K562 (cell line): ENCODE measurements around the gene PLAAT3. TPM values are rescaled to one million over a fixed set of nuclear protein-coding genes. Genes with fewer than 3 reads are reported as not detected.

Experiments
- CREB1 ChIP-seq, 2 experiments: sonication (generic) in 1 of 2; formaldehyde crosslinking in 1 of 2; IDR thresholded peaks; 2 replicates each; pipeline versions ENCODE4 v1.6.1 to v1.8.0; 2012 to 2022; ENCODE audit warnings: inconsistent platforms in 1 of 2, mild to moderate bottlenecking in 1 of 2, missing genetic modification reagents in 1 of 2, moderate library complexity in 1 of 2
- CREM ChIP-seq: IDR thresholded peaks from 2 replicates; pipeline ENCODE4 v1.6.1; 2014; ENCODE audit warnings: antibody characterized with exemption, low read depth
- E2F6 ChIP-seq, 2 experiments: IDR thresholded peaks; 2 replicates each; pipeline ENCODE4 v1.6.1; 2011; ENCODE audit warnings: borderline replicate concordance in 1 of 2, control low read depth in 1 of 2, low read depth in 1 of 2, low read length in 1 of 2, mild to moderate bottlenecking in 1 of 2, mixed read lengths in 1 of 2, moderate library complexity in 1 of 2; ENCODE audit not compliant: insufficient read depth in 1 of 2, insufficient read length in 1 of 2, poor library complexity in 1 of 2, severe bottlenecking in 1 of 2; ENCODE audit errors: extremely low read depth in 1 of 2
- ETS1 ChIP-seq: conservative IDR thresholded peaks from 2 replicates; pipeline ENCODE4 v1.6.1; 2011; ENCODE audit warnings: low read depth, mild to moderate bottlenecking, low read length; ENCODE audit not compliant: control insufficient read depth
- KLF13 ChIP-seq: fragments of 450-650 bp; IDR thresholded peaks from 2 replicates; pipeline ENCODE4 v1.6.1; 2016; ENCODE audit warnings: missing genetic modification characterization, low read depth, mild to moderate bottlenecking, missing compliant biosample characterization, moderate library complexity, borderline replicate concordance
- L3MBTL2 ChIP-seq: fragments of 450-650 bp; IDR thresholded peaks from 2 replicates; pipeline ENCODE4 v1.6.1; 2016; ENCODE audit warnings: mild to moderate bottlenecking, moderate library complexity
- MAZ ChIP-seq, 2 experiments: fragments of 450-650 bp in 1 of 2; sonication (generic) in 1 of 2; formaldehyde crosslinking; IDR thresholded peaks in 1 of 2; conservative IDR thresholded peaks in 1 of 2; 2 replicates each; pipeline versions ENCODE4 v1.4.0 to v1.5.0; 2020; ENCODE audit warnings: mild to moderate bottlenecking in 1 of 2, missing genetic modification reagents in 1 of 2
- MEIS2 ChIP-seq: fragments of 450-650 bp; IDR thresholded peaks from 2 replicates; pipeline ENCODE4 v1.6.1; 2014; ENCODE audit warnings: mild to moderate bottlenecking; ENCODE audit not compliant: partially characterized antibody
- MNT ChIP-seq, 2 experiments: fragments of 450-650 bp; conservative IDR thresholded peaks; 2 replicates each; pipeline ENCODE4 v1.6.1; 2017; ENCODE audit warnings: mild to moderate bottlenecking in 2 of 2, moderate library complexity in 2 of 2
- MTA3 ChIP-seq: fragments of 450-650 bp; formaldehyde crosslinking; IDR thresholded peaks from 2 replicates; pipeline ENCODE4 v1.6.1; 2017; ENCODE audit warnings: mild to moderate bottlenecking, borderline replicate concordance
- PRPF4 ChIP-seq: fragments of 200-400 bp; formaldehyde crosslinking; IDR thresholded peaks from one replicate; pipeline ENCODE4 v1.6.1; 2017; ENCODE audit warnings: low read length, low read depth, mild to moderate bottlenecking; ENCODE audit not compliant: insufficient read depth, poor library complexity, severe bottlenecking
- RNF219 ChIP-seq: fragments of 250-450 bp; sonication (Bioruptor Pico); IDR thresholded peaks from 2 replicates; pipeline ENCODE4 v1.5.0; 2022; ENCODE audit warnings: mild to moderate bottlenecking
- SAP30 ChIP-seq: fragments of 200-600 bp; sonication (generic); IDR thresholded peaks from 2 replicates; pipeline ENCODE4 v1.6.1; 2012; ENCODE audit warnings: borderline replicate concordance, low read depth, mild to moderate bottlenecking, moderate library complexity, low read length, control low read depth, inconsistent platforms; ENCODE audit not compliant: insufficient read depth, poor library complexity, severe bottlenecking
- SMARCA5 ChIP-seq: fragments of 450-650 bp; IDR thresholded peaks from 2 replicates; pipeline ENCODE4 v1.6.1; 2016
- TAF1 ChIP-seq: IDR thresholded peaks from 2 replicates; pipeline ENCODE4 v1.6.1; 2011; ENCODE audit warnings: mild to moderate bottlenecking, low read length, moderate library complexity; ENCODE audit not compliant: insufficient read depth, control insufficient read depth, severe bottlenecking; ENCODE audit errors: extremely low read depth
- TARDBP ChIP-seq: fragments of 450-650 bp; IDR thresholded peaks from 2 replicates; pipeline ENCODE4 v1.6.1; 2016
- TFAP4 ChIP-seq: sonication (generic); formaldehyde crosslinking; IDR thresholded peaks from 2 replicates; pipeline ENCODE4 v1.8.0; 2022; ENCODE audit warnings: missing genetic modification reagents, mild to moderate bottlenecking, moderate library complexity, borderline replicate concordance
- ZNF124 ChIP-seq: sonication (generic); formaldehyde crosslinking; IDR thresholded peaks from 2 replicates; pipeline ENCODE4 v1.8.1; 2022; ENCODE audit warnings: missing genetic modification reagents
- ZNF79 ChIP-seq: fragments of 250-450 bp; sonication (Bioruptor Pico); IDR thresholded peaks from 2 replicates; pipeline ENCODE4 v1.4.0; 2020; ENCODE audit warnings: low read depth, mild to moderate bottlenecking, moderate library complexity
- polyA plus RNA-seq, 8 experiments: library from polyadenylated mRNA; depleted of rRNA in 4 of 8; stranded (reverse) in 5 of 8; unstranded in 3 of 8; fragments of >200 nt; fragmentation: Nextera tagmentation in 2 of 8; fragmentation: Illumina TruSeq in 1 of 8; extraction: Ambion mirVana in 2 of 8; extraction: Trizol in 1 of 8; gene quantifications; 2 replicates each; pipeline versions ENCODE4 v1.2.1 to v1.2.3, GENCODE V29; 2011 to 2014; ENCODE audit warnings: inconsistent platforms in 1 of 8, missing spikeins in 1 of 8
- total RNA-seq, 7 experiments: library from RNA; depleted of rRNA in 6 of 7; stranded (reverse); fragments of >200 nt in 6 of 7; fragmentation: Illumina TruSeq in 2 of 7; extraction: Trizol in 2 of 7; gene quantifications; 2 replicates each; pipeline versions ENCODE4 v1.2.1 to v1.2.3, GENCODE V29; 2011 to 2021; ENCODE audit warnings: low replicate concordance in 1 of 7

PLAAT3 gene
- total and polyA plus RNA-seq, 9 of the 15 experiments (the other 6 are each of a cell fraction or from before 2014, with no cell fraction given), result 0.80 to 2.7 (median 1.4) TPM

GRCh38 chr11:63536669-63537292, 77.5 kb downstream of the PLAAT3 start, which contains the start of gene PLAAT4 (continued):
- TF ChIP-seq TFAP4 (CRISPR knock-in tag) (no peak), TAF1 (no peak), SAP30 (no peak), SMARCA5 (no peak), E2F6 (IDR thresholded peaks at IDR 0.05; ENCODE audit: borderline replicate concordance in 1 of 2, extremely low read depth in 1 of 2, insufficient read depth in 1 of 2, insufficient read length in 1 of 2, low read depth in 1 of 2, low read length in 1 of 2, poor library complexity in 1 of 2, severe bottlenecking in 1 of 2) (no peak), RNF219 (no peak), MEIS2 (no peak), MAZ (CRISPR knock-in tag; conservative IDR thresholded peaks at IDR 0.05 in 1 of 2, IDR thresholded peaks at IDR 0.05 in 1 of 2) (no peak), CREB1 (IDR thresholded peaks at IDR 0.05) (no peak), CREB1 (CRISPR knock-in tag; IDR thresholded peaks at IDR 0.05) (no peak), L3MBTL2 (peak; percentile 60), TARDBP (0 out of 2 replicates have a peak, but pooled peaks have one; percentile 31), ZNF79 (CRISPR knock-in tag) (no peak), MNT (conservative IDR thresholded peaks at IDR 0.05) (no peak), ETS1 (no peak), KLF13 (tag) (no peak), PRPF4 (no peak), MTA3 (no peak), ZNF124 (no peak), CREM (no peak)
